GM19351 (cell line): ENCODE results near the gene KAT2B.
"Not testable (repeated sequence)": the region's sequence is repeated elsewhere in the genome, so short reads cannot be mapped to it uniquely, and the experiment has no call there.

Experiments used
- ATAC-seq: cut with Tn5 transposase; IDR thresholded peaks from one replicate; pipeline ENCODE4 v1.9.1; 2021; ENCODE audit warnings: mild to moderate bottlenecking, moderate library complexity; ENCODE audit not compliant: unreplicated experiment

Gene KAT2B

GRCh38 chr3:20041197-20041780 is 1.0 kb downstream of the KAT2B start:
- ATAC-seq, result peak; percentile 43

GRCh38 chr3:20042331-20042730 is 2.1 kb downstream of the KAT2B start:
- ATAC-seq, result no peak

GRCh38 chr3:20043396-20043795 is 3.1 kb downstream of the KAT2B start:
- peak; percentile 19 for ATAC-seq

GRCh38 chr3:20043825-20044224 is 3.6 kb downstream of the KAT2B start:
- no peak for ATAC-seq

- ATAC-seq, result not testable (repeated sequence)
Measured at GRCh38 chr3:20045141-20045540, 4.9 kb downstream of the KAT2B start.

GRCh38 chr3:20046556-20046955 is 6.3 kb downstream of the KAT2B start:
- ATAC-seq, result no peak

- no peak for ATAC-seq
Measured at GRCh38 chr3:20047341-20047779, 7.1 kb downstream of the KAT2B start.

GRCh38 chr3:20047976-20048883 is 8.0 kb downstream of the KAT2B start:
- no peak for ATAC-seq

GRCh38 chr3:20051123-20051806 is 11.0 kb downstream of the KAT2B start:
- ATAC-seq, result no peak

- no peak for ATAC-seq
Measured at GRCh38 chr3:20052851-20053250, 12.6 kb downstream of the KAT2B start.

- peak; percentile 69 for ATAC-seq
Measured at GRCh38 chr3:20054549-20054987, 14.3 kb downstream of the KAT2B start.

- peak; percentile 4 for ATAC-seq
Measured at GRCh38 chr3:20055020-20055775, 15.0 kb downstream of the KAT2B start.

- ATAC-seq, result no peak
Measured at GRCh38 chr3:20055842-20056241, 15.6 kb downstream of the KAT2B start.

- peak; percentile 42 for ATAC-seq
Measured at GRCh38 chr3:20056725-20057611, 16.7 kb downstream of the KAT2B start.

GRCh38 chr3:20057612-20058180 is 17.4 kb downstream of the KAT2B start:
- ATAC-seq, result no peak

- ATAC-seq, result no peak
Measured at GRCh38 chr3:20059929-20060328, 19.7 kb downstream of the KAT2B start.

GRCh38 chr3:20060974-20061685 is 20.9 kb downstream of the KAT2B start:
- no peak for ATAC-seq

- no peak for ATAC-seq
Measured at GRCh38 chr3:20062996-20063395, 22.8 kb downstream of the KAT2B start.

- ATAC-seq, result no peak
Measured at GRCh38 chr3:20064387-20064786, 24.1 kb downstream of the KAT2B start.
